Gastroesophageal sphincter (tissue), 4 donors: ENCODE results near the gene TAOK3. TPM values are rescaled to one million over a fixed set of nuclear protein-coding genes. Genes with fewer than 3 reads are reported as not detected.
"Not testable (repeated sequence)": the region's sequence is repeated elsewhere in the genome, so short reads cannot be mapped to it uniquely, and the experiment has no call there.

Experiments used
- ATAC-seq: fragments of 150-250 bp; one replicate; pipeline ENCODE4 v1.9.1; 2016; ENCODE audit warnings: mild to moderate bottlenecking, moderate library complexity
- H3K27ac ChIP-seq, 4 donors: fragments of 200-600 bp; sonication (generic) in 3 of 4; 1 replicate in 3 of 4; 2 replicates in 1 of 4; pipeline ENCODE4 v1.5.1; 2016 to 2019
- H3K27me3 ChIP-seq: fragments of 200-600 bp; sonication (generic); one replicate; pipeline ENCODE4 v1.5.1; 2019
- H3K36me3 ChIP-seq, 2 donors: fragments of 200-600 bp; sonication (generic); one replicate each; pipeline ENCODE4 v1.5.1; 2019; ENCODE audit warnings: control low read depth in 1 of 2
- H3K4me1 ChIP-seq, 3 donors: fragments of 200-600 bp; sonication (generic); 1 replicate in 2 of 3; 2 replicates in 1 of 3; pipeline ENCODE4 v1.5.1; 2016 to 2019; ENCODE audit warnings: control low read depth in 2 of 3
- H3K4me3 ChIP-seq, 2 donors: fragments of 200-600 bp; sonication (generic); one replicate each; pipeline ENCODE4 v1.5.1; 2019; ENCODE audit warnings: mild to moderate bottlenecking in 1 of 2, moderate library complexity in 1 of 2
- H3K9me3 ChIP-seq, 3 donors: fragments of 200-600 bp; sonication (generic); one replicate each; pipeline ENCODE4 v1.5.1; 2017 to 2019; ENCODE audit warnings: control low read depth in 2 of 3
- EP300 ChIP-seq: sonication (generic); formaldehyde crosslinking; IDR thresholded peaks from one replicate; pipeline ENCODE4 v1.6.1; 2017; ENCODE audit warnings: antibody characterized with exemption, mild to moderate bottlenecking
- POLR2A ChIP-seq, 2 donors: fragments of 450-650 bp; IDR thresholded peaks; one replicate each; pipeline ENCODE4 v1.6.1; 2017; ENCODE audit warnings: antibody characterized with exemption in 2 of 2, mild to moderate bottlenecking in 2 of 2, moderate library complexity in 1 of 2
- POLR2AphosphoS5 ChIP-seq: sonication (generic); formaldehyde crosslinking; IDR thresholded peaks from one replicate; pipeline ENCODE4 v1.6.1; 2017; ENCODE audit warnings: antibody characterized with exemption
- WGBS, 2 donors: methylation state at CpG; one replicate each; pipeline ENCODE4 v1.1.5; 2018; ENCODE audit warnings: low coverage in 1 of 2; 5-methylcytosine and 5-hydroxymethylcytosine counted together
- total RNA-seq, 4 donors: library from RNA; depleted of rRNA; stranded (reverse); fragments of >200 nt; gene quantifications; one replicate each; pipeline ENCODE4 v1.1.0, GENCODE V29; 2016
- TF ChIP-seq, protein P1 (sequence below), 4 experiments: fragments of 200-600 bp in 2 of 4; fragments of 450-650 bp in 2 of 4; sonication (generic) in 1 of 4; IDR thresholded peaks; one replicate each; pipeline ENCODE4 v1.5.1; 2017 to 2019; ENCODE audit warnings: antibody characterized with exemption in 4 of 4, mild to moderate bottlenecking in 2 of 4, moderate library complexity in 2 of 4

TAOK3 gene
- total RNA-seq, 4 donors from 2014 or later: 26.9 to 55.0 (median 36.7) TPM

- H3K4me1 ChIP-seq: peaks cover 0 to 45% (median 0%) of the 10 kb centered on the region in 3 donors
- no peak for ATAC-seq
- H3K27me3 ChIP-seq: no peaks in the 10 kb centered on the region
- TF ChIP-seq POLR2A (IDR thresholded peaks at IDR 0.05): no peak
- TF ChIP-seq, protein P1, sequence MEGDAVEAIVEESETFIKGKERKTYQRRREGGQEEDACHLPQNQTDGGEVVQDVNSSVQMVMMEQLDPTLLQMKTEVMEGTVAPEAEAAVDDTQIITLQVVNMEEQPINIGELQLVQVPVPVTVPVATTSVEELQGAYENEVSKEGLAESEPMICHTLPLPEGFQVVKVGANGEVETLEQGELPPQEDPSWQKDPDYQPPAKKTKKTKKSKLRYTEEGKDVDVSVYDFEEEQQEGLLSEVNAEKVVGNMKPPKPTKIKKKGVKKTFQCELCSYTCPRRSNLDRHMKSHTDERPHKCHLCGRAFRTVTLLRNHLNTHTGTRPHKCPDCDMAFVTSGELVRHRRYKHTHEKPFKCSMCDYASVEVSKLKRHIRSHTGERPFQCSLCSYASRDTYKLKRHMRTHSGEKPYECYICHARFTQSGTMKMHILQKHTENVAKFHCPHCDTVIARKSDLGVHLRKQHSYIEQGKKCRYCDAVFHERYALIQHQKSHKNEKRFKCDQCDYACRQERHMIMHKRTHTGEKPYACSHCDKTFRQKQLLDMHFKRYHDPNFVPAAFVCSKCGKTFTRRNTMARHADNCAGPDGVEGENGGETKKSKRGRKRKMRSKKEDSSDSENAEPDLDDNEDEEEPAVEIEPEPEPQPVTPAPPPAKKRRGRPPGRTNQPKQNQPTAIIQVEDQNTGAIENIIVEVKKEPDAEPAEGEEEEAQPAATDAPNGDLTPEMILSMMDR (IDR thresholded peaks at IDR 0.05): no peak
- no peak for TF ChIP-seq POLR2AphosphoS5
- TF ChIP-seq EP300: no peak
- peaks cover 0 to 84% of the 10 kb centered on the region in 2 donors for H3K36me3 ChIP-seq
- no peaks in the 10 kb centered on the region for H3K9me3 ChIP-seq
- WGBS, 2 donors: 79 to 83% methylated on average over 1 to 2 of the region's 2 CpGs
- no peak overlapping the region for H3K4me3 ChIP-seq
- no peak overlapping the region for H3K27ac ChIP-seq
Measured at GRCh38 chr12:118409834-118410233, 37.1 kb upstream of the TAOK3 start.

DNA sequence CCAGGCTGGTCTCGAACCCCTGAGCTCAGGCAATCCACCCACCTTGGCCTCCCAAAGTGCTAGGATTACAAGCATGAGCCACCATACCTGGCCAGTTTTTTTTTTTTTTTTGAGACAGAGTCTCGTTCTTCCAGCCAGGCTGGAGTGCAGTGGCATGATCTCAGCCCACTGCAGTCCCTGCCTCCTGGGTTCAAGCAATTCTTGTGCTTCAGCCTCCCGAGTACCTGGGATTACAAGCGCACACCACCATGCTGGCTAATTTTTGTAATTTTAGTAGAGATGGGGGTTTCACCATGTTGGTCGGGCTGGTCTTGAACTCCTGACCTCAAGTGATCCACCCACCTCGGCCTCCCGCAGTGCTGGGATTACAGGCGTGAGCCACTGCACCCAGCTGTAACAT is 35.5 kb upstream of the TAOK3 start:
- not testable (repeated sequence) for ATAC-seq, H3K4me3 ChIP-seq, H3K9me3 ChIP-seq, H3K27me3 ChIP-seq
- peaks cover 0 to 49% (median 0%) of the 10 kb centered on the region in 3 donors for H3K4me1 ChIP-seq
- peaks cover 0 to 84% of the 10 kb centered on the region in 2 donors for H3K36me3 ChIP-seq
- 61 to 84% methylated on average over 5 to 7 of the region's 8 CpGs for WGBS, 2 donors
- H3K27ac ChIP-seq: peak overlapping the region in 2 of 4 donors; percentile 27 to 33

DNA sequence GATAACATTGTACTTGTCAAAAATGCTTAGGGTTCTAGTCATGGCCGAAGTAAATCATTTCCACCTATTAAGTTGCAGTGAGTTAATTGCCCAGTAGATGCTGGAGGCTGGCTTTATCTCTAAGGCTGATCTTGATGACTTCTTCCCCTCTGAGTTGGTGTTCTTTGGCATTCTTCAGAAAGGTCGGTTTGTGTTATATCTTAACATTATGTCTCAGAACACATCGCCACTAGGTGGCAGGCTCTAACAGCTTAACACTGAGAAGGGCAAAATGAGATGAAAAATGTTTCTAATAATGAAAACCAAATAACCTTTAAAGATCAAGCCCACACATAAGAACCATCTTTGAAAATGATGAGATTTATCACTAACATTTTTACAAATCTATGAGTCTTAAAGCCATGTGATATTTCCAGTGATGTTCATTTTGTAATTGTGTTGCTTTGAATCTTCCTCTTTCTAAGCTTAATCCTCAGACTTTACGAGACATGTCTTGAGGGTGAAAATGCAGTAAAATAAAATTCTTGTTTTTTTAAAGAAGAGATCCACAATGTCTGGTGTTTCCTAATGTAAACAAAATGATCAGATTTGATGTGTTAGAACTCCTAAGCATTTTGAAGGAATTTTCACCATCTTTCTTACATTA is 32.3 kb upstream of the TAOK3 start:
- no peaks in the 10 kb centered on the region for H3K9me3 ChIP-seq
- TF ChIP-seq, protein P1 (IDR thresholded peaks at IDR 0.05): peak; percentile 57 to 89 (median 77)
- TF ChIP-seq POLR2A (IDR thresholded peaks at IDR 0.05): no peak
- TF ChIP-seq EP300: no peak
- TF ChIP-seq POLR2AphosphoS5: no peak
- peaks cover 0 to 53% (median 0%) of the 10 kb centered on the region in 3 donors for H3K4me1 ChIP-seq
- peak overlapping the region in 2 of 4 donors; percentile 22 to 52 for H3K27ac ChIP-seq
- no peaks in the 10 kb centered on the region for H3K27me3 ChIP-seq
- H3K4me3 ChIP-seq: no peak overlapping the region
- ATAC-seq: no peak
- peaks cover 0 to 87% of the 10 kb centered on the region in 2 donors for H3K36me3 ChIP-seq
- 33 to 39% methylated on average over 4 of the region's 4 CpGs for WGBS, 2 donors

- no peak for TF ChIP-seq POLR2AphosphoS5
- TF ChIP-seq, protein P1 (IDR thresholded peaks at IDR 0.05): no peak
- no peak for TF ChIP-seq EP300
- no peak for TF ChIP-seq POLR2A (IDR thresholded peaks at IDR 0.05)
- H3K27me3 ChIP-seq: no peaks in the 10 kb centered on the region
- no peak overlapping the region for H3K4me3 ChIP-seq
- H3K9me3 ChIP-seq: no peaks in the 10 kb centered on the region
- peaks cover 0 to 92% of the 10 kb centered on the region in 2 donors for H3K36me3 ChIP-seq
- WGBS, 2 donors: 28 to 55% methylated on average over 4 to 6 of the region's 6 CpGs
- H3K27ac ChIP-seq: no peak overlapping the region
- peaks cover 0 to 57% (median 0%) of the 10 kb centered on the region in 3 donors for H3K4me1 ChIP-seq
- peak; percentile 36 for ATAC-seq
Measured at GRCh38 chr12:118402251-118402650, 29.5 kb upstream of the TAOK3 start.

- TF ChIP-seq POLR2AphosphoS5 (no peak), POLR2A (IDR thresholded peaks at IDR 0.05) (no peak), EP300 (no peak)
- TF ChIP-seq, protein P1 (IDR thresholded peaks at IDR 0.05): no peak
- WGBS, 2 donors: 88 to 95% methylated on average over 4 to 5 of the region's 5 CpGs
- no peak overlapping the region for H3K4me3 ChIP-seq
- peaks cover 0 to 35% (median 0%) of the 10 kb centered on the region in 3 donors for H3K4me1 ChIP-seq
- no peaks in the 10 kb centered on the region for H3K9me3 ChIP-seq
- peak overlapping the region in 2 of 4 donors; percentile 57 to 69 for H3K27ac ChIP-seq
- H3K27me3 ChIP-seq: no peaks in the 10 kb centered on the region
- peaks cover 0 to 96% of the 10 kb centered on the region in 2 donors for H3K36me3 ChIP-seq
- ATAC-seq: no peak
Measured at GRCh38 chr12:118398940-118399339, 26.2 kb upstream of the TAOK3 start.
